ENCODE results near the gene SCARB1.

- TF ChIP-seq, protein P1, sequence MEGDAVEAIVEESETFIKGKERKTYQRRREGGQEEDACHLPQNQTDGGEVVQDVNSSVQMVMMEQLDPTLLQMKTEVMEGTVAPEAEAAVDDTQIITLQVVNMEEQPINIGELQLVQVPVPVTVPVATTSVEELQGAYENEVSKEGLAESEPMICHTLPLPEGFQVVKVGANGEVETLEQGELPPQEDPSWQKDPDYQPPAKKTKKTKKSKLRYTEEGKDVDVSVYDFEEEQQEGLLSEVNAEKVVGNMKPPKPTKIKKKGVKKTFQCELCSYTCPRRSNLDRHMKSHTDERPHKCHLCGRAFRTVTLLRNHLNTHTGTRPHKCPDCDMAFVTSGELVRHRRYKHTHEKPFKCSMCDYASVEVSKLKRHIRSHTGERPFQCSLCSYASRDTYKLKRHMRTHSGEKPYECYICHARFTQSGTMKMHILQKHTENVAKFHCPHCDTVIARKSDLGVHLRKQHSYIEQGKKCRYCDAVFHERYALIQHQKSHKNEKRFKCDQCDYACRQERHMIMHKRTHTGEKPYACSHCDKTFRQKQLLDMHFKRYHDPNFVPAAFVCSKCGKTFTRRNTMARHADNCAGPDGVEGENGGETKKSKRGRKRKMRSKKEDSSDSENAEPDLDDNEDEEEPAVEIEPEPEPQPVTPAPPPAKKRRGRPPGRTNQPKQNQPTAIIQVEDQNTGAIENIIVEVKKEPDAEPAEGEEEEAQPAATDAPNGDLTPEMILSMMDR (IDR thresholded peaks at IDR 0.05; ENCODE audit: insufficient read depth, low read depth, low read length): no peak
- TF ChIP-seq EZH2 (IDR thresholded peaks at IDR 0.05; ENCODE audit: insufficient read depth, low read length): no peak
Measured at GRCh38 chr12:124792156-124792555, 71.5 kb downstream of the SCARB1 start.

All from astrocyte (in vitro differentiated cells and primary cell).